ENCODE results near the gene KCNAB1. TPM values are rescaled to one million over a fixed set of nuclear protein-coding genes. Genes with fewer than 3 reads are reported as not detected.
A peak's percentile ranks its signal among the peaks of the same experiment; 100 is the strongest.

KCNAB1 gene
- total RNA-seq, 1 donor from 2014 or later, result 3.7 TPM

GRCh38 chr3:156406393-156406792 is 286.0 kb downstream of the KCNAB1 start:
- ATAC-seq, result no peak
- no peak for DNase-seq (ENCODE audit: missing footprints)
- intact Hi-C loops (cut with DNase I), result no loop called here

DNA sequence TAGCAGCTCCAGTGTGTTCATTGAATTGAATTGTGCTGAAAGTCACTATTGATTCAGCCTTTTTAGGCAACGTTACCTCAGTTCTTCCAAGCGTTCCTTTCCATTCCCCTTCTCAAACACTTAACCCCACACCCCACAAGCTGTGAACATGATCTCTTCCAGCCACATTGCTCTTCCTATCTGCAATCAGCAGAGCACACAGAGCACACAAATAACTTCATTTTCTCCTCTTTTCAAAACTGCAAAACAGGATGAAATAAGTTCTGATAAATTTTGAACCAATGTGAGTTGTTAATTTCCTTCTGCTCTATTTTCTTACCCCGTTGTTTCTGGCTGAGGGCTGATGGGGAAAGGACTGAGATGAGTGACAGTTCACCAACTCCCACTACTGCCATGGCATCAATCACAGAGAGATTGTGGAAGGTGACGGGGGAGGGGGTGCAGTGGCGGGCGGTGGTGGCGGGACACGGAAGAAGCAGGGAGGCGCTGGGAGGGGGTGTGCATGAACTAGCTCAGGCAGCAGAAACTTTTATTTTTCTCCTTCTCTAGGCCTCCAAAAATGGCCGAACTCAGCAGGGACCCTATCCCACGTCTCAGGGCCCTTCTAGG is 287.3 kb downstream of the KCNAB1 start:
- no peak for ATAC-seq
- no peak for DNase-seq (ENCODE audit: missing footprints)
- intact Hi-C loops (cut with DNase I), result no loop called here

- DNase-seq (ENCODE audit: missing footprints), result no peak
- ATAC-seq, result no peak
- intact Hi-C loops (cut with DNase I), result no loop called here
These were observed 289.3 kb downstream of the KCNAB1 start for GRCh38 chr3:156409694-156410093.

GRCh38 chr3:156412600-156412999 is 292.2 kb downstream of the KCNAB1 start:
- intact Hi-C loops (cut with DNase I), result no loop called here
- DNase-seq (ENCODE audit: missing footprints) (no peak), ATAC-seq (no peak)

- intact Hi-C loops (cut with DNase I), result no loop called here
- peak; percentile 50 for ATAC-seq
- DNase-seq (ENCODE audit: missing footprints), result no peak
These were observed 293.0 kb downstream of the KCNAB1 start for GRCh38 chr3:156413293-156413892.

DNA sequence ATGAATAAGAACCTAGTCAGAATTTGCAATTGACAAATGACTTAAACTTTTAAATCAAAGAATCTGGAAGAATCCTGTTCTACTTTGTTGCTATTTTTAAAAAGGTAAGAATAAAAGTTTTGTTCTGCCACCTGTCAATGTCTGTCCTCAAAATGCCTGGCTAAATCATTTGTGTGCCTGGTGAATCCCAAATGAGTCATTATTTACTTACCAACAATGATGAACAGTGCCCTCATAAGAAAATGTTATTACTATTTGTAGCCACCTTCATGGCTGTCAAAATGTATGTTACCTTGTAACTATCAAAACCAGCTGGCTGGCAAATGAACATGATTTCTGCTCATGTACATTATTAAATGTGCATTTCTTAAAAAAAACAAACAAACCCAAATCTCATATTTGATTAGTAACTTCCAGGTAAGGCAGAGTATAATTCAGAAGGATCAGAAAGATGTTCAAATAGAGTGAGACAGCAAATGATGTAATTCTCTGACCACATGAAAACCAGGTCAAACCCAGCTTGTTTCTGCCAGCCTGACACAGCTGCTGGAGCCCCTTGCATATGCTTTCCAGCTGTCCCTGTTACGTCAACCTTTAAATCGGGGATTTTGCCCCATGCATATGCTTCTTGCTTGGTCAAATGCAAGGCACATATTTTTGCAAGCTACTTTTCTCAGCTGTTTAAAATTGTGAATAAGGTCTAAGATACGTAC is 296.6 kb downstream of the KCNAB1 start:
- intact Hi-C loops (cut with DNase I), result no loop called here
- no peak for ATAC-seq
- no peak for DNase-seq (ENCODE audit: missing footprints)

DNA sequence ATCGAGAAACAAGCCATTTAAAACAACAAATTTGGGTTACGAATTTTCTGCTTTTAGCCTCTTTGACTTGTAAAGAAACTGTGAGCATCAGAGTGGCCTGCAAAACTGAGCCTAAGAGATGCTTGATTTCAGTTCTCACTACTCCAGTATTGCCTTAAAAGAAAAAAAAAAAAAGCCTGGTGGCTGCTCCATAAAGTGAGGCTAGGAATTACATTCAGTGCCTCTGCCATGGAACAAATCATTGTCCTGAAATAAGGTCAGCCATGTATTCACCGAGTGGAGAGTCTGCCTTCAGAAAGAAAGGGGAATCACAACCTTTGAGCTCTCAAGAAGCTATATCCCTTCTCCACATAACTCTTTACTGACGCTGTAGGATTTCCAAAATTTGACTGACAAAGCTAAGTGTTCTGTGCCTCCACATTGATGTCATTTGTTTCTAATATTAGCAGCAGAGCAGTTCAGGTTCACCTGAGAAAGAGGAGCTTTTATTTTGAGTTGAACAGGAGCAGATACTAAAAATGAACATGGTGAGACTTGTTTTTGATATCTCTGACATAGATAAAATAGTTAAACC is 297.3 kb downstream of the KCNAB1 start:
- intact Hi-C loops (cut with DNase I), result no loop called here
- ATAC-seq (no peak), DNase-seq (ENCODE audit: missing footprints) (no peak)

DNA sequence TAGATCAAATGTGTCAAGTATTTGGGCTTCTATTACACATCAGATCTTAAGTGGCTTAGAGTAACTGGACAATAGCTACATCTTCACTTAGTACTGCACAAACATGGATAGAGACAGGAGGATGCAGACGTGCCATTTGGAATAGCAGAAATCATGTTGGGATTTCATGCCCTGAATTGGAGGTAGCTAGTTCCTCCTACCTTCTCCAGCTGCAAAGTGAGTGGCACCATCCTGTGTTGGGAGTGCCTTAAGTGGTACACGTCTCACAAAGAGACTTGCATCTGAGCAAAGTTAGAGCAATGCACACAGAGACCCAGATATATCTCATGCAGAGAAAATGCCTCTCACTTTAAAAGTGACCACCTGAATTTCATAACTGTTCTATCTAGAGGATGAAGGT is 298.1 kb downstream of the KCNAB1 start:
- DNase-seq (ENCODE audit: missing footprints) (no peak), ATAC-seq (no peak)
- intact Hi-C loops (cut with DNase I), result no loop called here

- intact Hi-C loops (cut with DNase I), result no loop called here
- DNase-seq (ENCODE audit: missing footprints) (no peak), ATAC-seq (no peak)
These were observed 301.2 kb downstream of the KCNAB1 start for GRCh38 chr3:156421534-156421933.

DNA sequence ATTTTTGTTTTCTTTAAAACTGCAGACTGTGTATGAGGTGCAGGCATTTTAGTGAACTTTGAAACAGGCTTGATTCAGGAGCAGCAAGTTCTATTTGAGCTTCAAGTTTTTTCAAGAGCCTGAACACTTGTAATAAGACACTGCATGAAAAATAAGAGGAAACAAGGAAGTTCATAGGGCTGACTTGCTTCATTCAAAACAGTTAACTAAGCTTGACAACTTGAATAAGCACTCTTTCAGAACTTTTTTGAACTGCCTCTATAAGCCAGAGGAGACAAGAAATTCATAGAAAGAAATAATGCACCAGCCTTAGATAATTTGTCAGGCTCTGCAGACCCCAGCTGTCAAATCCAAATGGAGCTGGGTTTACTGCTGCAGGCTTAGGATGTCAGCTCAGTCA is 304.4 kb downstream of the KCNAB1 start:
- no peak for DNase-seq (ENCODE audit: missing footprints)
- intact Hi-C loops (cut with DNase I), result no loop called here
- ATAC-seq, result no peak

GRCh38 chr3:156425651-156426050 is 305.3 kb downstream of the KCNAB1 start:
- intact Hi-C loops (cut with DNase I), result no loop called here
- no peak for ATAC-seq
- DNase-seq (ENCODE audit: missing footprints), result no peak

GRCh38 chr3:156429125-156429524 is 308.7 kb downstream of the KCNAB1 start:
- DNase-seq (ENCODE audit: missing footprints) (no peak), ATAC-seq (no peak)
- intact Hi-C loops (cut with DNase I), result no loop called here

DNA sequence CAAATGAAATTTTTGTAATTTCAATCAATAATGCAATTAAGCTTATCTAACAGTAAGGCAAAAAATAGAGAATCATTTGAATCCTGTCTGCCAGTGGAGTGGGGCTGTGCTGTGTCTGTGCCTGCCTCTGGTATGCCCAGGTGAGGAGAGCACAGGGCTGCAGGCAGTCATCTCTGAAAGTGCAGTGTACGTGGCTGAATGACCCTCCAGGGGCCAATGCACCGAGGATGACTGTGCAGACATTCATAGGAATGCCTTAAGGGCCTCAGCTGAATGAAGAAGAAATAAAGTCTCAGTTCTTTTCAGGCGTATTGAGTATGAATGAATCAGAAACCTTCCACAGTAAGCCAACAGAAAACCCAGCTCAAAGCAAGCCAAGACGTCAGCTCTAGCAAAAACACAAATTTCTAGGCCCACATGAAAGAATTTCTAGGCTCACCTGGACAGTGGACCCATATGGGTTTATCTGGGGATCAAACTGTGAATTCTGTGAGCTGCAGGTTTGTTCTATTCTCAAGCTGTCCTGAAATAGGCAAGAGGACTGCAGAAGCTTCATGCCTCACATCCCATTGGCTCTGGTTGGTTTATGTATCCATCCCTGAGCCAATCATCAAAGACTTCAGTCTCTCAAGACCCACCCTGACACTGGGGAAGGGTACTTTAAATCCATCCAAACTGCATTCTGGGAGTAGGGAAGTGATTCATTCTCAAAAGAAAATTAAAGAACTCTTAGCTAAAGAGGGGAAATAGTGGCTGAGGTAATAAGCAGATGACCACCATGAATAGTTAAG is 311.2 kb downstream of the KCNAB1 start:
- DNase-seq (ENCODE audit: missing footprints) (no peak), ATAC-seq (no peak)
- intact Hi-C loops (cut with DNase I), result no loop called here

DNA sequence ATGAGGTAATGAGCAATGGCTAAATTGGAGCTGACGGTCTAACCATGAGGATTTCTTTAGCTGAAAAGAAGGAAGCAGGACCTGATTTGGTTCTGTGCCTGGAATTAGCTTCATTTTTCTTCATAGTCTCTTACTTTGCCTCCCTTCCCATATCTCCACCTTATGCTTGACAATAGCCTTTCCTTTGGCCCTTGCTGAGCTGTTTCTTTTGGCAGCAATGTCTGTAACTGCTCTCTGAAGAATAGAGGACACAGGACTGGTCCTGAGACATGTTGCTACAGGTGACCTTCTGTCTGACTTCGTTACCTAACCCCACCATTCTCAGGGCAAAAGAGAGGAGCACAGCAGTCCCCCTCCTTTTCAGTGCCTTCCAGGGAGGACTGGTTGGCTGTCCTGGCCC is 312.2 kb downstream of the KCNAB1 start:
- ATAC-seq, result no peak

DNA sequence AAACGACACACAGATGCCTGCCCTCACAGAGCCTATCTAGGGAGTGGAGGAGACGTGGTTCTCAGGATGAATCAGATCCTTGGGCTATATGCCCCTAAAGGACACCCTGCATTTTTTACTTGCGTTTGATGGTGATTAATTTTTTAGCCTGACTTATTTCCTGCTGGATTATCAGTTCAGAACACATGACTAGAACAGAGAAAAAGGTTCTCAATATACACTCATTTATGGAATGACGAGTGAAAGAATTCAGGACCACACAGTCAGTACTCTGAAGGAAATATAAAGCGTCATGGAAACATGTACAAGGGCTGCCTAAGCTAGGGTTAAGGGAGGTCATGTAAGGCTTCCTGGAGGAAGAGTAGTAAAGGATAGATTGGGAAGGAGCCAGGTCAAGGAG is 312.8 kb downstream of the KCNAB1 start:
- no peak for ATAC-seq
- intact Hi-C loops (cut with DNase I), result no loop called here

More for the DNA sequence above, 312.2 kb downstream of the KCNAB1 start:
- no peak for DNase-seq (ENCODE audit: missing footprints)
- intact Hi-C loops (cut with DNase I), result no loop called here

DNA sequence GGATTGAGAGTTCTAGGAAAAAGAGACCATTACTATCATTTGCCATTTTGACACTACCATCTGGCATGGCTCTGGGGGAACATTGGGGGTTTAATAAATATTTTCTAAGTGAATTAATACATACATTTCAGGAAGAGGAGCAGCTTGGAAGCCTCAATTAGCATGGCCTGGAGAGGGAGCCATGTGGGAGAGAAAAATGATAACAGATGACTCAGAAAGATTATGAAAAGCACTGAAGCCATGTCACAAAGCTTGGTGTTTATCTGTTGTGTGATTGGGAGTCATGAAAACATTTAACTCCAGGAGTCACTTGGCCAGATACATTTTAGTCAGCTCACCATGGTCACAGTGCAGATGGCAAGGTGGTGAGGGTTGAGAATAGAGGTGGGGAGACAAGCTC is 313.5 kb downstream of the KCNAB1 start:
- no peak for ATAC-seq
- no peak for DNase-seq (ENCODE audit: missing footprints)
- intact Hi-C loops (cut with DNase I), result no loop called here

More for the DNA sequence above, 312.8 kb downstream of the KCNAB1 start:
- no peak for DNase-seq (ENCODE audit: missing footprints)

DNA sequence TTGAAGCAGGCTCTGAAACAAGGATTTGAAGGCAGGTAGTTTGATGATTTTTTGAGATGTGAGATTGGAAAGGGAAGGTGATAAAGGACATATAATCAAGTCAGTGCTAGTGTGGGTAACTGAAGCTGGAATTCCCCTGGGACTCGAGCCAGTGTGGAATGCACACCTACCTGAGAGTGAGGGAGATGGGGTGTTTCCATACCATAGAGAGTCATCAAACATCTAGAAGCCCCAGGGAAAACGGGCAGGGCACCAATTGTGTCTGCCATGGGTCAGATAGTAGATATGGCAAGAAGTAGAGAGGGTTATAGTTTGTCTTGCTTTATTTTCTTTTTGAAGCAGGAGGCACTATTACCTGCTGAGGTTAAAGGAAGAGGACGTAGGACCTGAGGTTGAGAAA is 314.5 kb downstream of the KCNAB1 start:
- intact Hi-C loops (cut with DNase I), result no loop called here
- DNase-seq (ENCODE audit: missing footprints) (no peak), ATAC-seq (no peak)

- ATAC-seq, result no peak
- intact Hi-C loops (cut with DNase I), result no loop called here
- no peak for DNase-seq (ENCODE audit: missing footprints)
These were observed 322.7 kb downstream of the KCNAB1 start for GRCh38 chr3:156443079-156443478.

Data from Right ventricle myocardium inferior (tissue), 1 donor.